ENCODE measurements around the gene KCND3.

Gene KCND3

GRCh38 chr1:111888740-111889376, 100.6 kb downstream of the KCND3 start:
- FAIRE-seq: no peak
- no peak for DNase-seq (ENCODE audit: insufficient read length)
- no peak for TF ChIP-seq TAF1 (IDR thresholded peaks at IDR 0.05; ENCODE audit: borderline replicate concordance, low read depth, low read length)
- TF ChIP-seq POLR2AphosphoS5 (IDR thresholded peaks at IDR 0.05; ENCODE audit: low read depth, low read length): no peak
- TF ChIP-seq POLR2A (IDR thresholded peaks at IDR 0.05; ENCODE audit: low read depth, low read length): no peak

DNA sequence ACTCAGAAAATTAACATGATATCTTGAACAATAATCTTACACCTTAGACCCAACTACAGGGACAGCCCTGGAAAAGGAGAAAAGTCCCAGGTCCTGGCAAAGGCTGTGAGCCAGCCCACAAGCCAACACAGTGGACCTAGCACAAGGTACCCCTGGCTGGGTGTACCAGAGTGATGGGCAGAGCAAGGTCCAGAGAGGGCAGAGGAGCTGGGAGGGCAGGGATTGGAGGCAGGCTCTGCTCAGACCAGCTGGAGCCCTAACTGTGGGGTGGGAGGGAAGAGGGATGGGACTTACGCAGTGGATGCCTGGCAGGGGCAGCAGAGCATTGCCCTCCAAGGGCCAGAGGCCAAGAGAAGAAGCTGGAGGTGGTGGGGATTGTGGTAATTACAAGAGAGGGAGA, 101.6 kb downstream of the KCND3 start:
- TF ChIP-seq POLR2A (IDR thresholded peaks at IDR 0.05; ENCODE audit: low read depth, low read length) (no peak), TAF1 (IDR thresholded peaks at IDR 0.05; ENCODE audit: borderline replicate concordance, low read depth, low read length) (no peak), POLR2AphosphoS5 (IDR thresholded peaks at IDR 0.05; ENCODE audit: low read depth, low read length) (no peak)
- no peak for DNase-seq (ENCODE audit: insufficient read length)
- FAIRE-seq: no peak

DNA sequence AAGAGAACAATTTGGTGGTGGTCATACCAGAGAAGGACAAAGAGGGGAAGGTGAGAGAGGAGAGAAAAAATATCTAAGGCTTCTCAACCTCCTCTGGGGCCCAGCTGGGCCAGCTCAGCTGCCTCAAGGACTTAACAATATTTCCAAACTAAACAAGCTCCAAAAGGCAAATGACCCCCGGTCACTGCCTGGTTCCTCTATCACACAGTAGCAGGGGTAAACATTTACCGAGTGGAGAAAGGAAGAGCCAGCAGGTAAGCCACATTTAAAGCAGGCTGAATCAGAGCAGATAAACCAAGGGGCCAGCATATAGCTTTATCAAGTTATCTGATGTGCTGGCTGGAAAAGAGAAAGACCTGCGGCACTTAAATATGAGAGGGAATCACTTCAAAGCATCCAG, 102.1 kb downstream of the KCND3 start:
- DNase-seq (ENCODE audit: insufficient read length): no peak
- no peak for FAIRE-seq
- no peak for TF ChIP-seq TAF1 (IDR thresholded peaks at IDR 0.05; ENCODE audit: borderline replicate concordance, low read depth, low read length)
- no peak for TF ChIP-seq POLR2AphosphoS5 (IDR thresholded peaks at IDR 0.05; ENCODE audit: low read depth, low read length)
- TF ChIP-seq POLR2A (IDR thresholded peaks at IDR 0.05; ENCODE audit: low read depth, low read length): no peak

GRCh38 chr1:111886741-111887140, 102.7 kb downstream of the KCND3 start:
- TF ChIP-seq POLR2A (IDR thresholded peaks at IDR 0.05; ENCODE audit: low read depth, low read length): no peak
- TF ChIP-seq TAF1 (IDR thresholded peaks at IDR 0.05; ENCODE audit: borderline replicate concordance, low read depth, low read length): no peak
- TF ChIP-seq POLR2AphosphoS5 (IDR thresholded peaks at IDR 0.05; ENCODE audit: low read depth, low read length): no peak
- FAIRE-seq (no peak), DNase-seq (ENCODE audit: insufficient read length) (no peak)

GRCh38 chr1:111884772-111885443, 104.6 kb downstream of the KCND3 start:
- FAIRE-seq (no peak), DNase-seq (ENCODE audit: insufficient read length) (no peak)
- TF ChIP-seq TAF1 (IDR thresholded peaks at IDR 0.05; ENCODE audit: borderline replicate concordance, low read depth, low read length) (no peak), POLR2AphosphoS5 (IDR thresholded peaks at IDR 0.05; ENCODE audit: low read depth, low read length) (no peak)

GRCh38 chr1:111882986-111883560, 106.4 kb downstream of the KCND3 start:
- no peak for DNase-seq (ENCODE audit: insufficient read length)
- TF ChIP-seq POLR2AphosphoS5 (IDR thresholded peaks at IDR 0.05; ENCODE audit: low read depth, low read length) (no peak), TAF1 (IDR thresholded peaks at IDR 0.05; ENCODE audit: borderline replicate concordance, low read depth, low read length) (no peak), POLR2A (IDR thresholded peaks at IDR 0.05; ENCODE audit: low read depth, low read length) (no peak)

DNA sequence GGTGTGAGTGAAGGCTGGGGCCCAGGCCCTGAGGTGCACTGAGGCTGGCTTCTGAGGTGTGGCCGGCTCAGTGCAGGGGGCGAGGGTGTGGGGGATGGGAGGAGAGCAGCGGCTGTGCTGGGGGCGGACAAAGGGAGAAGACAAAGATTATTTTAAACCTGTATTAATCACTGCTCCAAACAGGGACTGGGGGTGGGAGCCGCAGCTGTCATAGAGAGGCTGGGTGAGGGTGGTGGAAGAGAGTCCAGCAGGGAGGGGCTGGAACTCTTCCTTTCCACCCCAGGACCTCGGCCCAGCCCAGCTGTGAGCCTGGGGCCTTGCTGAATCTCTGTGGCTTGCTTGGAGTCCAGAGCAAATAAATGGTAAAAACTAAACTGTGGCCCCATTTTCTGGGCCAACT, 106.9 kb downstream of the KCND3 start:
- TF ChIP-seq POLR2A (IDR thresholded peaks at IDR 0.05; ENCODE audit: low read depth, low read length): no peak
- TF ChIP-seq POLR2AphosphoS5 (IDR thresholded peaks at IDR 0.05; ENCODE audit: low read depth, low read length): no peak
- no peak for TF ChIP-seq TAF1 (IDR thresholded peaks at IDR 0.05; ENCODE audit: borderline replicate concordance, low read depth, low read length)
- FAIRE-seq: no peak
- no peak for DNase-seq (ENCODE audit: insufficient read length)

More at GRCh38 chr1:111882986-111883560, 106.4 kb downstream of the KCND3 start:
- no peak for FAIRE-seq

DNA sequence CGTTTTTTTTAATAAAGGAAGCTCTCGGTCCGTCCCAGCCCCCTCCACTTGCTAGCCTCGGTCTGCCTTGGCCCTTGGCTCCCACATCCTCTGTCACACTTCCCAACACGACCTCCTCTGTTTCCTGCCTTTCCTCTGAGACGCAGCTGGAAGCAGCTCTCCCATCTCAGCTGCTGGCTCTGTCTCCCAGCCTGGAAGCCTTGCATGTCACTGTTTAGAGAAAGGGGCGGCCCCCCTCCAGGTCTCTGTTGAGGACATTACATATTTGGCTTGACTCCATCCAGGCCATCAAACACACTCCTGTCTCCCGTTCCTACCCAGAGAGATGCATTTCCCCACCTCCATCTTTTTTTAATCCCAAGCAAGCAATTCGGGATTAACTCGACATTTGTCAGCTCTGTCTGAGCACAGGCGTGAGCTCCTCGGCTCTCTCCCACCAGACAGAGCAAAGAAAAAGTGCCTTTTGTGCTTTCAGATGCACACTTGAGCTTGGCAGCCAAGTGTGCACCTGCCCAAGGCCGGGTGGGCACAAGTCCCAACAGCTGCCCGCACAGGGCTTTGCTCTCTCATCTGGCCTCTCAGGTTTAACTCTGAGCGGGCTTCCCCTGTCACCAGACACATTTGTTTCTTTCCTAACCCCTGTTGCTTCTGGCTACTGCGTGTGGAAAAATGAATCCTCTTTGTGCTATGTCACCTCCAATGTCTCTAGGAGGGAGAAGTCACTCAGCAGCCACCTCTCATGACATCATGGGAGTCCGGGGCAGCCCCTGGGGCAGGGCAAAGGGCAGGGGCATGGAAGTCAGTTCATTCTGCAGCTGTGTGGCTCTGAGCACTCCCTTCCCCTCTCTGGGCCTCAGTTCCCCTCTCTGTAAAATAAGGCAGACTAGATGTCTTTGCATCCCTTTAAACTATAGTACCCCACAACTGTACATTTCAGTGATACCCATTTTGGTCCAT, 108.3 kb downstream of the KCND3 start:
- DNase-seq (ENCODE audit: insufficient read length) (no peak), FAIRE-seq (no peak)
- TF ChIP-seq POLR2AphosphoS5 (IDR thresholded peaks at IDR 0.05; ENCODE audit: low read depth, low read length) (no peak), TAF1 (IDR thresholded peaks at IDR 0.05; ENCODE audit: borderline replicate concordance, low read depth, low read length) (no peak), POLR2A (IDR thresholded peaks at IDR 0.05; ENCODE audit: low read depth, low read length) (no peak)

DNA sequence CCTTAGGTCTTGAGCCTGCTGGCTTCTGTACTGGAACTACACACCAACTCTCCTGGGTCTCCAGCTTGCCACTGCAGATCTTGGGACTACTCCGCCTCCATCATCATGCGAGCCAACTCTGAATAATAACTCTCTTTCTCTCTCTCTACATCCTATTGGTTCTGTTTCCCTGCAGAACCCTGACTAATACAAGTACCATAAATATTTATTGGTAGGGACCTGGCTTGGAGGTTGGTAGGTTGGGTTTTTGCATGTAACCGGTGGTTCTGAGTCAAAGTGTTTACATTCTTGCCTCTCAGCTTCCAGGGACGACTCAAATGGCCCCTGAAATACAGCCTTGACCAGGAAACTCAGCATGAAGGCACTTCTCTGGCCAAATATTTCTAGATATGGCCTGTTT, 110.4 kb downstream of the KCND3 start:
- FAIRE-seq (no peak), DNase-seq (ENCODE audit: insufficient read length) (no peak)

DNA sequence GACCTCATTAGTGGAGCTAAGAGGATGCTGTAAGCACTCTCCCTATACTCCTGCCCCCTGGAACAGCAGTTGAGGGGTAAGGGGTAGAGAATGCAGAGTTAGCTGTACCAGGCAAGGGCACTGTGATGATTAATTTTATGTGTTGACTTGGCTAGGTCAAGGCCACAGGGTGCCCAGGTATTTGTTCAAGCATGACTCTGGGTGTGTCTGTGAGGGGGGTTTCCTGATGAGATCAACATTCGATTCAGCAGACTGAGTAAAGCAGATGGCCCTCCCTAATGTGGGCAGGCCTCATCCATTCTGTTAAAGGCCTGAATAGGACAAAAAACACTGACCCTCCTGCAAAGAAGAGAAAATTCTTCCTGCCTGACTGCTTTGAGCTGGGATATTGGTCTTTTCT, 110.8 kb downstream of the KCND3 start:
- FAIRE-seq: no peak
- DNase-seq (ENCODE audit: insufficient read length): no peak
- no peak for TF ChIP-seq POLR2AphosphoS5 (IDR thresholded peaks at IDR 0.05; ENCODE audit: low read depth, low read length)
- no peak for TF ChIP-seq POLR2A (IDR thresholded peaks at IDR 0.05; ENCODE audit: low read depth, low read length)
- TF ChIP-seq TAF1 (IDR thresholded peaks at IDR 0.05; ENCODE audit: borderline replicate concordance, low read depth, low read length): no peak

More for the DNA sequence above, 110.4 kb downstream of the KCND3 start:
- TF ChIP-seq TAF1 (IDR thresholded peaks at IDR 0.05; ENCODE audit: borderline replicate concordance, low read depth, low read length) (no peak), POLR2AphosphoS5 (IDR thresholded peaks at IDR 0.05; ENCODE audit: low read depth, low read length) (no peak), POLR2A (IDR thresholded peaks at IDR 0.05; ENCODE audit: low read depth, low read length) (no peak)

GRCh38 chr1:111878091-111878490, 111.4 kb downstream of the KCND3 start:
- FAIRE-seq (no peak), DNase-seq (ENCODE audit: insufficient read length) (no peak)
- TF ChIP-seq POLR2A (IDR thresholded peaks at IDR 0.05; ENCODE audit: low read depth, low read length) (no peak), POLR2AphosphoS5 (IDR thresholded peaks at IDR 0.05; ENCODE audit: low read depth, low read length) (no peak), TAF1 (IDR thresholded peaks at IDR 0.05; ENCODE audit: borderline replicate concordance, low read depth, low read length) (no peak)

Measured in GM12892 (cell line).